MV-4-11 (cell line): Measurements from ENCODE around the gene PDGFB.
A peak's percentile ranks its signal among the peaks of the same experiment; 100 is the strongest.

ENCODE experiments used
- DNase-seq: peaks from one replicate; lab custom pipeline; 2025; lab: John Stamatoyannopoulos, UW

Gene PDGFB

DNA sequence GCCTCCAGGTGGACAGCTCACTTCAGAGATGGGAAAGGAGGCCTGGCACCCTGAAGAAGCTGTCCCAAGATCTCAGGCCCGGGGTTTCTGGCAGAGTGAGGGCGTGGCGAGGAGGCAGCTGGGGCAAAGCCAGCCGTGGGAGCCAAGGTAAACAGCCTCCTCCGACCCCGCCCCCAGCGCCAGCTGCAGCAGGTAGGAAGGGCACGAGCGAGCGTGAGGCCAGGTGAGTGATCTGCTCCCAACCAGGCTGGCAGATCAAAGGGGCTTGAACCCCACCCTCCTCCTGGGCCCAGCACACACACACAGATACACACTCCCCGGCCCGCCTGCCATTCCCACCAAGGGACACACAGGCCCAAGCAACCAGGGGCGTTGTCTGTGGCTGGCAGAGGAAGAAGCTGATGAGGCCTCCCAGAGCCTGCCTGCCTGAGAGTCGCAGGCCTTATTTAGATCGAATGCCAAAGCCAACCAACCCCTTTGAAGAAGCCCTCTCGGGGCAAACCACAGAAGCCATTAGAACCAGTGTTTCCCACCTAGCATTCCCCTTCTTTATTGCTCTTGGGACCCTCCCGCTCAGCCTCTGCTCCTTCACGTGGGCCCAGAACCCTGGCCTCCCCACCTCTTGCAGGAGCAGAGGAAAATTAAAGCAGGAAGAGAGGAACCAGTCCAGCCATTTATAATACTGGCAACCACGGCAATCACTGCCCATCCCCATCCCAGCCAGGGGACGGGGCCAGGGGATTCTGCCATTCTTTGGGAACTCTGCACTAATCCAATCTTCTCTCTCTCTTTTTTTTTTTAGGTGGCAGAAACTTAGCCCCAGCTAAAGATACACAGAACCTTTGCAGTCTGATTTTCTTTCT lies 5.0 kb downstream of the PDGFB start:
- DNase-seq, result no peak

DNA sequence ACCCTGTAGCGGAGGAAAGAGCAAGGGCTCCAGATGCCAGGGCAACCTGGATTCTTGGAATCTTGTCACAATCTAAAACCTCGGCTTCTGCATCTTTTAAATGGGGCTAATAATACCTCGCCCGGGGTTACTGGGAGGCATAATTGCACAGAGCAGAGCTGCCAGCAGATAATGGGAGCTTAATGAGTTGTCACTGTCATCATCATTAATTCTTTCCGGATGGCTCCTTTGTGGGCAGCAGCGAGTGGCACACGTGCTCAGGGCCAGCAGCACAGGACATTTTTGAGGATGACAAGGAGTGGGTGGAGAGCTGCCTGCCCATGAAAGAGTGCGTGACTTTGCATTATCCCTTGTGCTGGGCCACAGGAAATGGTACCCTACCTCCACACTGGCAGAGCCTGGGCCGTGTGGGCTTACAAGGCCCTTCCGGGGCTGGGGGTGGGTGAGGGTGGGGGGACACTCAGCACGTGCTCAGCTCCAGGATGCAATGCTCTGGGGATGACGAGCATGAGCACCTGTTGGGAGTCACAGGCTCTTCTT lies 5.7 kb downstream of the PDGFB start:
- DNase-seq, result no peak

DNA sequence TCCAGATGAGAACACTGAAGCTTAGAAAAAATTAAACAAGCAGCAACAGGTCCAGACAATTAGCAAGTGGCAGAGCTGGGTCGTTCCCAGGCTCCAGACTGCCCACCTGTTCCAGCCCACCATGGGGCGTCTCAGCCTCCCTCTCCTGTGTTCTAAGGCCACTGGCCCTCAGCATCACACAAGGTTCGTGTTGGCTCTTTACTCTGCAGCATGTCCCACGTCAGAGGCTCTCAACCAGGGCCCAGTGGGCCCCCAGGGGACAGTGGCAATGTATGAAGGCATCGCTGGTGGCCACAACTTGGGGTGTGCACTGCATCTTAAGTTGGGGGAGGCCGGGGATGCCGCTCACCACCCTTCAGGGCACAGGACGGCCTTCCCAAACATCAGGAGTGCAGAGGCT lies 6.2 kb downstream of the PDGFB start:
- DNase-seq, result no peak

DNA sequence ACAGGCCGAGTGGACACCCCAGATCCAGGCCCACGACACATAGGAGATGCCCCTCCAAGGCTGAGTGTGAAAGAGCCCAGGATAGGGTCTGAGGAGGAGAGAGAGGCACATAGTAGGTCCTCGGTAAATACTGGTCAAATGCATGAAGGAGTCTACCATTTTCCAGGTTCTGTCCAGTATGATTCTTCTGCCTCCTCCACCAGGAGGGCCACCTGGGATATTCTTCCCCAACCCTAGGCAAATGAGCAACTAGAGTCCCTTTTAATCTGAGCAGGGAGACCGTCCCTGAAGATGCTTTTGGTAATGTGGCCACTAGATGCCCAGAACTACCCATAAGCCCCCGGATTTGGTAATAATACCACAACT lies 6.7 kb downstream of the PDGFB start:
- DNase-seq, result no peak

DNA sequence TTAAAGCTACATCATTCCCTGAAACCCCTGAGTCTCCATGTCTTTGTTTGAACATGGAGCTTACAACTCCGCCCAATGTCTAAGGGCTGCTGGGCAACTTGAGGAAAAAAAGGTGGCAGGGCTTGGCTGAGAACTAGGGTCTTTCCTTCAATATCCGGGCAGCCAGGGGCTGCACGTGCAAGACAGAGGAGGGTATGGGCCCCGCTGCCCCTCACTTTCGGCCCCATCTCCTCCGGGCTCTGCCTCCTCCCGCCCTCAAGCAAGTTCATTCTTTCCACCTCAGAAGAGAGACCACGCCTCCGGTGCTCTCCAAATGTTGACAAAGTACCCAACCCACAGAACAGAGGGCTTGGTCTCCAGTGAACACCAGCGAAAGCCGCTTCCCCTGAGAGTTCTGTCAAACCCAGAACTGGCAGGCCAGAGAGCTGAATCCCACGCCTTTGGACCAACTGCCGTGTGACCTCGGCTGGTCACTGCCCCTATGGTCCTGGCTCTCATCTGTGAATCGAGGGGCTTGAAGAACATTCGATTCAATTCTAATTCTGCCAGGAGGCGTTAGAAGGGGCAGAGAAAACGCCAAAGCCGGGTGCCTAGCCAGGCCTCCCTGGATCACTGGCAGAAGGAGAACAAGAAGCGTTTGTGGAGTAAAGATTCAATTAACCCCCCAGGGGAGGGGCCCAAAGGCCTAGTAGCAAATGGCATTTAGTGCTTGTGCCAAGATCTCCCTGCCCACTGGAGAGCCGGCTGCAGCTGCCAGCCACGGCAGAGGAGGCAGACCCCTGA lies 7.3 kb downstream of the PDGFB start:
- DNase-seq, result no peak

DNA sequence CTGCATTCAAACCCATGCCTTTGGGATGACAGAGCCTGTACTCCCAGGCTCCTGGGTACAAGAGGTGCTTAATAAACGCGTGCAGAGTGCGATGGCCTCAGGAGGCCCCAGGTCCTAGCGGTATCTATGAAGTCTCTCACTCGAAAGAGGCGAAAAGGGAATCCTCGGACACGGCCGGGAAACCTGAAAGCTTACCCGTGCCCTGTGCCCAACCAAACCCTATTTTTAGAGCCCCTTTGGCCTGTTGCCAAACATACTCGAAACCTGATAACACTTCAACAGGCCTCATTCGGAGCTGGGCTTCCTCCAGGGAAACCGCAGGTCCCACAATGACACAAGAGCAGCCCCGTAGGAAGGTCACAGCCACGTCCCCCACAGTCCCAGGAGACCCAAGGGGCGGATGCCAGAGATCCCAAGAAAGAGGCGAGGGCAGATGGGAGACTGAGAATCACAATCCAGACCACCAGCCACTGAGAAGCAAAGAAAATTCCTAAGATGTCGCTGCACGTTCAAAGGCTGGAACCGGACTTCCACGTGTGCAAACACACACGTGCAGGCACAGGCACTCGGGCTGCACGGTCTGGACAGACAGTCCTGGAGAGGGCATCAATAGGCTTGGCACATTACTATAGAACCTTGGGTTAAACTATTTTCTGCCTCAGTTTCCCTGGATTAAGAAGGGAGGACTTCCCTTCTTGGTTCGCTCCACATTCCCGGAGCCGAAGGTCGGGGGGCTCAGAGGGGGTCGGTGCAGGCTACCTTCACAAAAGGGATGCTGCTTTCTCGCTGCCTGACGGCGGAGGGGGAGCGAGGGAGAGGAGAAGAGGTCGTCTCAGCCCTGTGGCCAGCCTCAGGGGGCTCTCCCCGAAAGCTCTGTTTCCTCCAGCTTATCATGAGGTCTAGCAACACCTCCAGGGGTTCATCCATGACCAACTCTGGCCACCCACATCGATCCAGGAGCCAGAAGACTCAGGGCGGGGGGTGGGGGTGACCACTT lies 8.2 kb downstream of the PDGFB start:
- peak; percentile 95 for DNase-seq

DNA sequence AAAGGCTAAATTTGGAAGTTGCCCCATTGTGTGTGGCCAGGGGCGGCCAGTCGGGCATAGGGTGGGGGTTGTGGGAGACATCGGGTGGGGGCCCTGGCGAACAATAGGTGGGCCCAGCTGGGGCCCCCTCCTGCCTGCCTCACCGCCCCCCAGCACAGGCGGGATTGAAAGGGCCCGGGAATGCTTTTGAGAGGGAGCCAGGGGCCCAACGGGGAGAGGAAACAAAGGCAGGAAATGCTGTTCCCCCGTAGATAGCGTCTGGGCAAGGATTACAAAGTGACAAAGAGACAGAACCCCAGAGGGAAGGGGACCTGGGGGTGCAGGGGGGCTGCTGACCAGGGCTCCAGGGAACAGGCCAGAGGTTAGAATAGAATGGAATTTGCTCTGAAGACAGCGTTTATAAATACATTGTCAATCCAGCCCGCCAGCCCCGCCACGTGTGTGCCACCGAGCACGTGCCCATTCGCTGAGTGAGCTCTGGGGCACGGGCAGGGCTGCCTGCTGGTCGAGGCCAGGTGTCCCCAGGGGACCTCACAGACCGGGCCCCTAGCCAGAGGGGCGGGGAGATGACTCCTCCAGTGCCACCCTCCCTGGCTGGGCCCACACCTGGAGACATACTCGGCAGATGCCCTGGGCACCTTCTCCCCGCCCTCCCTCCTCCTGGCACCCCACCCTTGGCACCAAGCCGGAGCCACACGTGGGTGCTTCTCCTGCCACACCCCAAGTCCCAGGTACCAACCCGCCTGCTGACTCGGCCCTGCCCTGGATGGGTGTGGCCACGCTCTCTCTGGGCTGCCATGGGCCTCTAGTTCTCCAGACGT lies 9.7 kb downstream of the PDGFB start:
- no peak for DNase-seq

DNA sequence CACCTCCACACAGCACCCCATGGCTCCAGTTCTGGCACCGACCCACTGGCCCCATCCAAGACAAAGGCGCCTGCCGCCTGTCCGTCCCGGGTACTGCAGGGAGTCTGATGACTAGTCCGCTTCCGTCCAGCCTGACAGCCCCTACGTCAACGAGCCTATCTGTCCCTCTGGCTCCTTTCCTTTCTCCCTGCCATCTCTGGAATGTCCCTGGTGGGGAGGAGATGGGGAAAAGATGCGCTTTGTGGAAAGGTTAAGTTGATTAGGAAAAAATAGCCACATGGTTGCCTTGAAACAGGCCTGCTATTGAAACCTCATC lies 10.4 kb downstream of the PDGFB start:
- DNase-seq, result no peak

DNA sequence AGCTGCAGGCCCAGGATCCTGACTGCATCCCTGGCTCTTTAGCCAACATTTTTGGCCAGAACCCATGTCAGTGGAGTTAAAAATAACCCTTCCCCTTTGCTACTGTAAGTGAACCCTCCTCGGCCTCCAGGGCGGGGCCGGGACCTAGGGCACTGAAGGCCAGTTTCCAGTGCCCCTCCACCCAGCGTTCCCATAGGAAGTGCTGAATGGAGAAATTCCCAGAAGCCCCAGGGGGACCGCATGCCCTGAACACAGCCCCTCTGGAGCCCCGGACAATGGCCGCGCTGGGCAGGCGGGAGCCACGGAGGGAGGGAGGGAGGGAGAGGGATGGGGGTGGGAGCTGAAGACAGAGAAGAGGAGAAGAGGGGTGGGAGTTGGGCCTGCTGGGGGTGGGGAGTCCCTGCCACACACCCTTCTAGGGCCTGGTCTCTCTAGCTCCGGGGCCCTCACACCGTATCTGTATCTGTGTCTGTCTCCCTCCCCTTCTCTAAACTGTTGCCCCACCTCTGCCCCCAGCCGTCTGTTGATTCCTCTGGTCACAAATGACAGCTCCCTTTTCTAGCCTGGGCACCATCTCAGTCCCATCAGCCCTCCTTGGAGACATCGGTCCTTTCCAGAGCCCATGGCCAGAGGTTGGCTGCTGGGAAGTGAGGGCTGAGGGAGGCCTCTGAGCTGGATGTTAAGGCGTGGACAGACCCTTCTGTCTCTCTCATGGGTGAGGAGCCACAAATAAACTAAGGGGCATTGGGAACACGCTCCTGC lies 10.9 kb downstream of the PDGFB start:
- DNase-seq, result no peak

DNA sequence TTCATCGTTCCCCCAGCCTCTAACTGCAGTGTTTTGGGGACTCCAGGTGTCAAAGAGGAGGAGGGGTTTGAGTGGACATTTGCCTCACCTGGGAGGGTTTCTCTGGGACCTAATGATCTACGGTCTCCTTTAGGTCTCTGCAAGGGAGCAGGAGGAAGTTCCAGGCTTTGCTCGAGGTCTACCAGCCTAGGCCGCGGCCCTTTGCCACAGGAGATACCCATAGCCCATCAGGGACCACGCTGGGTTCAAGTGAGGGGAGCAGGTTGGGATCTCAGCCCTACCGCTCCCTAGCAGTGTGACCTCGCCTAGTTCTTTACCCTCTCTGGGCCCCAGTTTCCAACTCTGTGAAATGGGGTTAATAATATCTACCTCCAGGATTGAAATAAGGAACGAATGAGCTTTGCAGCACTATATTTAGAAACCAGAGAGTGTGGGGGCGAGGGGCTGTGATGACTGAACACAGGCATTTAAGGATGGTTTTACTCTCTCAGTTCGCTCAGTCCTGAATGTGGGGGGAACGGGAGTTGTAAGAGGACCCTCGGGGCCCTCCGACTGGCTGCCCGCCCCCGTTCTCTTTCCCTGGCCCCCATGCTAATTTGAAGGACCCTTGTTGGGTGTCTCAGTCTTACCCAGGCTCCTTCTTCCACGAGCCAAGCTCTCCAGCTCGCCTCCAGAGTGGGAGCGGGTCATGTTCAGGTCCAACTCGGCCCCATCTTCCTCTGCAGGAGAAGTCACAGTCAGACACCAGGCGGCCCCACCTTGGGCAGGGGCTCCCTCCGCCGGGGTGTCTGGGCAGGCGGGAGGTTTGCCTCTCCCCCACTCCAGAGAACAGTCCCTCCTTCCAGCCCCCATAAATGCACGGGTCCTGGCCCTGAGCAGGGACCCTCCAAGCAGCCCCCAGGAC lies 11.7 kb downstream of the PDGFB start:
- no peak for DNase-seq

DNA sequence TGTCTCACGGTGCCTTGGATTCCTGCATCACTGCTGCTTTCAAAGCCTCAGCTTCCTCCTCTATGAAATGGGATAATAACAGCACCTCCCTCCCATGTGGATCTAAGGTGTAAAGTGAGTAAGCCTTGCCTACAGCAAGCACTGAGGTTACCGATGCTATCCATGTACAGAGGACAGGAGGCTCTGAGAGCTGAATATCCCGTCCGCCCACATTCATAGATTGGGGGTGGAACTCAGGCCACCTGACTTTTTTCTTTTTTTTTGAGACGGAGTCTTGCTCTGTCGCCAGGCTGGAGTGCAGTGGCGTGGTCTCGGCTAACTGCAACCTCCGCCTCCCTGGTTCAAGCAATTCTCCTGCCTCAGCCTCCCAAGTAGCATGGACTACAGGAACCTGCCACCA lies 12.5 kb downstream of the PDGFB start:
- DNase-seq, result no peak

DNA sequence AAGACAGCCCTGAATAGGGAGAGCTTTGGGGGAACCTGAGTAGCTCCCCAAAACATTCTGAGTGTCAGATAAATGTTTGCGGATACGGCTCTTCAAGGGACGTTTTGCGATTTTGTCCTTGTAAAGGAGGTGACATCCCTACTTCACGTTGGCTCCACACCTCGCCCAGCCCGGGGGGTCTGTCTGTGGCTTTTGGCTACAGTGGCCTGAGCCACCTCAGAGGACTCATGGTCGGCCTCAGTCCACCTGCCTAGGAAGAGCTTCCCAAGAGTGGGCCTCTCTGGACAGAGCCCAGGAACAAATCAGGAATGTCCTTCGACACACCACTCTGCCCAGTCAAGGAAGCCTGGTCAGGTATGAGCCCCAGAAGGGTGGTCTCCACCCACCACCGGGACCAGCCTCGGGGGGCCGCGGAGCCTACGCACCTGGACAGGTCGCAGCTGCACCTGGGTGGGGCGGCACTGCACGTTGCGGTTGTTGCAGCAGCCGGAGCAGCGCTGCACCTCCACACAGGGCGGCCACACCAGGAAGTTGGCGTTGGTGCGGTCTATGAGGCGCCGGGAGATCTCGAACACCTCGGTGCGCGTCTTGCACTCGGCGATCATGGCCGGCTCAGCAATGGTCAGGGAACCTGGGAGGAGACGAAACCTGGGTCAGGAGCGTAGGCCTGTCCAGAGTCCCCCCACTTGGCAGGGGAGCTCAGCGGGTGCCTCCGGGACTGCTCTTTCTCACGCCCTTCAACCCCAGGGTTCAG lies 13.4 kb downstream of the PDGFB start:
- DNase-seq, result no peak

DNA sequence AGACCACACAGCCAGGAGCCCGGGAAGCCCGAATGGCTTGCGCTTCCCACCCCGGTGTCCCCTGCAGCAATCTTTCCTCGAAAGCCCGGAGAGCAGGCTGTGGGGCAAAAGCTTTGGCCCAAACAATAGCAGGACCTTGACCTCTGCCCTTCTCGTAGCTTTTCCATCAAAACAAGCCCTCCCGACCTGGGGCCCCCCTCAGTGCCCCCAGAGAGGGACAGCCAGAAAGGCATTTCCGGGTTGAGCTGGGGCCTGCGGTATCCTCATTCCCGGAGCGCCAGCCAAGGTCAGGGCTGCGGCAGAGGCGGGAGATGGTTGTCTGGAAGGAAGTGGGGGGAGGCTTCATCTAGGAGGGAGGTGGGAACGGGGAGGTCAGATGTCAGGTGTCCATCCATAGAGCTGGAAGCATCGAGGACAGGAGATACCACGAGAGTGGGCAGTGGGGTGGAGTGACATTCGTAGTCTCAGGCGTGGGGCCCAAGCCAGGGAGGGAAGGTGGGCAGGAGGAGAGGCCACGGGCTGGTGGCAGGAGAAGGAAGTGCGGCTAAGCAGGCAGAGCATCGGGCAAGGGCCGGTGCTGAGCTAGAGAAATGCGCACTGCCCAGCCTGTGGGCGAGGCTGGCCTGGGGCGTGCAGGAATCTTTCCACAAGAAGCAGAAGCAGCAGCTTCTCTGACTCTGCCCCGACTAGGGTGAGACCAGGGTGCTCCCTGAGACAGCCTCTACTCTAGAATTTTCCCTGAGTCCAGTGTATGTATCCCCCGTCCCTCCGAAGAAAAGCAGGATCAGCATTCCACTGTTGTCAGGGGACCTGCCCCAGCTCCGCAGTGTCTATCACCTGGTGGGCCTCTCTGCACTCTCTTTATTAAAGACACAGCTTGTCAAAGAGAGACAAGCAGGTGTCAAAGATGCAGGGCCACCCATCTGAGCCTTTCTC lies 14.3 kb downstream of the PDGFB start:
- no peak for DNase-seq

DNA sequence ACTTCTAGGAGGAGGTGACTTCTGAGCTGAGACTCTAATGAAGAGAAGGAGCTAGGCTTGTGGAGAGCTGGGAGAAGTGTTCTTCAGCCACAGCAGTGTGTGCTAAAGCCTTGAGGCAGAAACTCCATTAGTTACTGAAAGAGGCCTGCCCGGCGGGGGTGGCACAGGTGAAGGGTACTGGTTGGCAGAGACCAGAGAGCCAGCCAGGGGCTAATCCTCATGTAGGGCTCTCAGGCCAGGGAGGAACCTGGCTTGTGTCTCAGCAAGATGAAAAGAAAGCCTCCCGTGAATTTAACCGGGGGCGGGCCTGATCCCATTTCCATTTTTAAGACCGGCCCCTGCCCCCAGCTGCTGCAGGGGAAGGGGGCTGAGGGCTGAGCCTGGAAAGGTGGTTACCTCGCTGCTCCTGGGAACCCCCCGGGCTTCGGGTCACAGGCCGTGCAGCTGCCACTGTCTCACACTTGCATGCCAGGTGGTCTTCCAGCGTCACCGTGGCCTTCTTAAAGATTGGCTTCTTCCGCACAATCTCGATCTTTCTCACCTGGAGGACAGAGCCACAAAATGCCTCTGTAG lies 15.0 kb downstream of the PDGFB start:
- no peak for DNase-seq

DNA sequence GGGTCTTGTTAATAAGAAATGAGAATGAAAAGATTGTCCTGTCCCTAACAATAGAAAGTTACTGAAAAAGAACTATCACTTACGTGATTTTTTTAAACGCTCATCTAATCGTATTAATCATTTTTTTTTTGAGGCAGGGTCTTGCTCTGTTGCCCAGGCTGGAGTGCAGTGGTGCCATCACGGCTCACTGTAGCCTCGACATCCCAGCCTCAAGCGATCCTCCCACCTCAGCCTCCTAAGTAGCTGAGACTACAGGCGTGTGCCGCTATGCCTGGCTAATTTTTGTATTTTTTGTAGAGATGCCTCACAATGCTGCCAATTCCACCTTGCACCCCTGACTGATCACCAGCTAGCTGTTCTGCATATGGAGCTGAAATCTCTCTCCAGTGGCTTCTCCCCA lies 15.7 kb downstream of the PDGFB start:
- no peak for DNase-seq

DNA sequence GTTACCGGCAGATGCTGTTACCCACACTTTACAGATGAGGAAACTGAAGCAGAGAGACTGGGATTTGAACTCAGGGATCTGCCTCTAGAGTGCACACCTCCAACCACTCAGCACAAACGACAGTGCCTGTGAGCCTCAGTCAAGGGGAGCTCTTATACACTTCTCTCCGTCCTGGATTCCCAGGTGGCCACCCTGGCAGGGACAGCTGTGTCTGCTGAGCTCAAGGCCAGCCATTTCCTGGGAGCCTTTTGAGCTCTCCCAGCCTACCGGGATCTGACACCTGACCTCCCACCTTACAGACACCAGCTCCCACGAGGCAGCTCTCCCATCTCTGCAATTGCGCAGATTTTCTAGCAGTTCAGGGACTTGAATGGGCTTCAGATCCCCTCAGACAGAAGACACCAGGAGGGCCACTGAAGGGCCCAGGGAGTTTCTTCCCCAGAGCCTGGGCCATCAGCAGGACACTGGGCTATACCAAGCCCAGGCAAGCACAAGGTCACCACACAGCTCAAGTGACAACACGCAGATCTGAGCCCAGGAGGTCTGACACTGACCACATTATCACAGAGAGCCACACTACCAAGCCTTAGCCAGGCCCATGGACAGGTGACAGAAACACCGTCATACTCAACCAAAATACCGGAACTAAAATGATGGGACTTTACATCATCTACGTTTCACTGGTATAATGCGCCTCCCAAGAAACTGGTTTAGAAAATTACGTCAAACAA lies 17.1 kb downstream of the PDGFB start:
- DNase-seq, result no peak

DNA sequence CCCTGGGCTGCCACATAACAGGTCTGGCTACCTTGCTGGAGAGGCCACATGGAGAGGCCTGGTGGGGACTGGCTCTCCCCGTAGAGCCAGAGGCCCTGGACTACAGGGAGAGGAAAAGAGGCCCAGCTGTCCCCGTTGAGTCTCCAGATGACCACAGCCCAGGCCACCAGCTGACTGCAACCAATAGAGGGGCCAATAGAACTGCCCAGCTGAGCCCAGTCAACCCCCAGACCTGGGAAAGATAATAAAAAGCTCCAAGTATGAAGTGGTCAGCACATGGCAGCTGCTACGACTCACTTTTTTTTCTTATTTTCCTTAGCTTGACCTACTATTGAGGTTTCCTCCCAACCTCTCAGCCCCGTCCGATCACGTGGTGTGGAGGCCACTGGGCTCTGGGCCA lies 18.4 kb downstream of the PDGFB start:
- no peak for DNase-seq
